GM18861 (cell line): ENCODE data around the gene AKIRIN2.
"Not testable (repeated sequence)": the region's sequence is repeated elsewhere in the genome, so short reads cannot be mapped to it uniquely, and the experiment has no call there.

Experiments used
- ATAC-seq: cut with Tn5 transposase; IDR thresholded peaks from one replicate; pipeline ENCODE4 v1.9.1; 2021; ENCODE audit not compliant: unreplicated experiment

AKIRIN2 gene

GRCh38 chr6:87718662-87719433 lies 16.8 kb upstream of the AKIRIN2 start:
- no peak for ATAC-seq

- ATAC-seq = no peak
Observed at GRCh38 chr6:87716928-87717614, 15.0 kb upstream of the AKIRIN2 start.

- ATAC-seq = peak; percentile 68
Observed at GRCh38 chr6:87714093-87714842, 12.2 kb upstream of the AKIRIN2 start.

- not testable (repeated sequence) for ATAC-seq
Observed at GRCh38 chr6:87712713-87713112, 10.7 kb upstream of the AKIRIN2 start.

- ATAC-seq = no peak
Observed at GRCh38 chr6:87710090-87710489, 8.1 kb upstream of the AKIRIN2 start.

- ATAC-seq = not testable (repeated sequence)
Observed at GRCh38 chr6:87708581-87709427, 6.8 kb upstream of the AKIRIN2 start.

- ATAC-seq = no peak
Observed at GRCh38 chr6:87706187-87706966, 4.3 kb upstream of the AKIRIN2 start.

GRCh38 chr6:87705070-87705691 lies 3.1 kb upstream of the AKIRIN2 start:
- peak; percentile 57 for ATAC-seq

GRCh38 chr6:87703039-87703438 lies 1.0 kb upstream of the AKIRIN2 start:
- not testable (repeated sequence) for ATAC-seq

- peak; percentile 8 for ATAC-seq
Observed at GRCh38 chr6:87702589-87702945, 534 bp upstream of the AKIRIN2 start.

GRCh38 chr6:87701344-87701675 lies 723 bp downstream of the AKIRIN2 start:
- no peak for ATAC-seq

GRCh38 chr6:87700397-87701343 lies 1.4 kb downstream of the AKIRIN2 start:
- ATAC-seq = no peak

- no peak for ATAC-seq
Observed at GRCh38 chr6:87699576-87699975, 2.5 kb downstream of the AKIRIN2 start.

GRCh38 chr6:87698547-87699006 lies 3.5 kb downstream of the AKIRIN2 start:
- ATAC-seq = no peak

GRCh38 chr6:87697581-87698546 lies 4.2 kb downstream of the AKIRIN2 start:
- no peak for ATAC-seq

- ATAC-seq = not testable (repeated sequence)
Observed at GRCh38 chr6:87696817-87697216, 5.2 kb downstream of the AKIRIN2 start.

- no peak for ATAC-seq
Observed at GRCh38 chr6:87692086-87692485, 9.9 kb downstream of the AKIRIN2 start.
